Mononuclear cell (primary cell): ENCODE results near the gene SV2B. TPM values are rescaled to one million over a fixed set of nuclear protein-coding genes. Genes with fewer than 3 reads are reported as not detected.

Experiments used
- H3K27me3 ChIP-seq: 2 replicates; pipeline ENCODE4 v1.6.0; 2011; ENCODE audit warnings: low read length, control low read depth; ENCODE audit not compliant: insufficient read depth
- H3K4me1 ChIP-seq: 2 replicates; pipeline ENCODE4 v1.5.1; 2011; ENCODE audit warnings: mild to moderate bottlenecking, low read length, control low read depth; ENCODE audit not compliant: insufficient read depth
- H3K4me3 ChIP-seq: 2 replicates; pipeline ENCODE4 v1.5.1; 2011; ENCODE audit warnings: mild to moderate bottlenecking, low read length, moderate library complexity
- H3K9me3 ChIP-seq: 2 replicates; pipeline ENCODE4 v1.5.1; 2011; ENCODE audit warnings: low read depth, mild to moderate bottlenecking, control low read depth, low read length
- total RNA-seq: library from RNA; depleted of rRNA; stranded (reverse); fragments of >200 nt; gene quantifications from one replicate; pipeline ENCODE4 v1.2.3, GENCODE V29; 2012

Gene SV2B
- total RNA-seq, 1 donor: under 0.01 TPM

GRCh38 chr15:91214675-91215590 is 114.9 kb downstream of the SV2B start:
- Histone ChIP-seq H3K4me3 (no peak overlapping the region), H3K27me3 (no peaks in the 10 kb centered on the region), H3K9me3 (no peaks in the 10 kb centered on the region), H3K4me1 (no peaks in the 10 kb centered on the region)

GRCh38 chr15:91216000-91216399 is 115.9 kb downstream of the SV2B start:
- no peaks in the 10 kb centered on the region for H3K9me3 ChIP-seq
- no peaks in the 10 kb centered on the region for H3K27me3 ChIP-seq
- H3K4me1 ChIP-seq: no peaks in the 10 kb centered on the region
- no peak overlapping the region for H3K4me3 ChIP-seq

- Histone ChIP-seq H3K27me3 (no peaks in the 10 kb centered on the region), H3K4me1 (no peaks in the 10 kb centered on the region), H3K9me3 (no peaks in the 10 kb centered on the region), H3K4me3 (no peak overlapping the region)
Measured at GRCh38 chr15:91219206-91219605, 119.1 kb downstream of the SV2B start.

- Histone ChIP-seq H3K4me3 (no peak overlapping the region), H3K27me3 (no peaks in the 10 kb centered on the region), H3K9me3 (no peaks in the 10 kb centered on the region), H3K4me1 (no peaks in the 10 kb centered on the region)
Measured at GRCh38 chr15:91222052-91222451, 122.0 kb downstream of the SV2B start.

GRCh38 chr15:91223863-91224262 is 123.8 kb downstream of the SV2B start:
- H3K4me1 ChIP-seq: no peaks in the 10 kb centered on the region
- H3K27me3 ChIP-seq: no peaks in the 10 kb centered on the region
- H3K4me3 ChIP-seq: no peak overlapping the region
- no peaks in the 10 kb centered on the region for H3K9me3 ChIP-seq

- Histone ChIP-seq H3K4me3 (no peak overlapping the region), H3K4me1 (no peaks in the 10 kb centered on the region), H3K9me3 (no peaks in the 10 kb centered on the region), H3K27me3 (no peaks in the 10 kb centered on the region)
Measured at GRCh38 chr15:91224755-91225380, 124.8 kb downstream of the SV2B start.

- H3K4me1 ChIP-seq: no peaks in the 10 kb centered on the region
- H3K9me3 ChIP-seq: no peaks in the 10 kb centered on the region
- no peaks in the 10 kb centered on the region for H3K27me3 ChIP-seq
- H3K4me3 ChIP-seq: no peak overlapping the region
Measured at GRCh38 chr15:91225741-91226140, 125.7 kb downstream of the SV2B start.

- H3K4me1 ChIP-seq: no peaks in the 10 kb centered on the region
Measured at GRCh38 chr15:91227117-91227516, 127.1 kb downstream of the SV2B start.

GRCh38 chr15:91227766-91228165 is 127.7 kb downstream of the SV2B start:
- H3K27me3 ChIP-seq: no peaks in the 10 kb centered on the region
- no peaks in the 10 kb centered on the region for H3K4me1 ChIP-seq
- no peaks in the 10 kb centered on the region for H3K9me3 ChIP-seq
- H3K4me3 ChIP-seq: no peak overlapping the region

More at GRCh38 chr15:91227117-91227516, 127.1 kb downstream of the SV2B start:
- no peak overlapping the region for H3K4me3 ChIP-seq
- no peaks in the 10 kb centered on the region for H3K27me3 ChIP-seq
- H3K9me3 ChIP-seq: no peaks in the 10 kb centered on the region

- H3K27me3 ChIP-seq: no peaks in the 10 kb centered on the region
- no peak overlapping the region for H3K4me3 ChIP-seq
- no peaks in the 10 kb centered on the region for H3K4me1 ChIP-seq
- no peaks in the 10 kb centered on the region for H3K9me3 ChIP-seq
Measured at GRCh38 chr15:91228383-91228782, 128.3 kb downstream of the SV2B start.

GRCh38 chr15:91228890-91229289 is 128.8 kb downstream of the SV2B start:
- no peaks in the 10 kb centered on the region for H3K27me3 ChIP-seq
- no peaks in the 10 kb centered on the region for H3K4me1 ChIP-seq
- no peak overlapping the region for H3K4me3 ChIP-seq
- no peaks in the 10 kb centered on the region for H3K9me3 ChIP-seq

GRCh38 chr15:91231703-91232102 is 131.6 kb downstream of the SV2B start:
- H3K4me1 ChIP-seq: no peaks in the 10 kb centered on the region
- no peaks in the 10 kb centered on the region for H3K9me3 ChIP-seq
- no peak overlapping the region for H3K4me3 ChIP-seq
- peaks cover 8% of the 10 kb centered on the region for H3K27me3 ChIP-seq

GRCh38 chr15:91234759-91235158 is 134.7 kb downstream of the SV2B start:
- no peaks in the 10 kb centered on the region for H3K4me1 ChIP-seq
- H3K9me3 ChIP-seq: no peaks in the 10 kb centered on the region
- no peak overlapping the region for H3K4me3 ChIP-seq
- H3K27me3 ChIP-seq: peaks cover 26% of the 10 kb centered on the region

- Histone ChIP-seq H3K4me3 (no peak overlapping the region), H3K4me1 (no peaks in the 10 kb centered on the region), H3K9me3 (no peaks in the 10 kb centered on the region), H3K27me3 (peaks cover 28% of the 10 kb centered on the region)
Measured at GRCh38 chr15:91235376-91235775, 135.3 kb downstream of the SV2B start.

GRCh38 chr15:91237445-91237844 is 137.4 kb downstream of the SV2B start:
- Histone ChIP-seq H3K4me3 (no peak overlapping the region), H3K4me1 (no peaks in the 10 kb centered on the region), H3K9me3 (no peaks in the 10 kb centered on the region), H3K27me3 (peaks cover 37% of the 10 kb centered on the region)
